ENCODE data around the gene SEC24D. TPM values are rescaled to one million over a fixed set of nuclear protein-coding genes. Genes with fewer than 3 reads are reported as not detected.

SEC24D gene
- total RNA-seq, 2 experiments from 2014 or later, result 28.5 to 33.0 TPM

DNA sequence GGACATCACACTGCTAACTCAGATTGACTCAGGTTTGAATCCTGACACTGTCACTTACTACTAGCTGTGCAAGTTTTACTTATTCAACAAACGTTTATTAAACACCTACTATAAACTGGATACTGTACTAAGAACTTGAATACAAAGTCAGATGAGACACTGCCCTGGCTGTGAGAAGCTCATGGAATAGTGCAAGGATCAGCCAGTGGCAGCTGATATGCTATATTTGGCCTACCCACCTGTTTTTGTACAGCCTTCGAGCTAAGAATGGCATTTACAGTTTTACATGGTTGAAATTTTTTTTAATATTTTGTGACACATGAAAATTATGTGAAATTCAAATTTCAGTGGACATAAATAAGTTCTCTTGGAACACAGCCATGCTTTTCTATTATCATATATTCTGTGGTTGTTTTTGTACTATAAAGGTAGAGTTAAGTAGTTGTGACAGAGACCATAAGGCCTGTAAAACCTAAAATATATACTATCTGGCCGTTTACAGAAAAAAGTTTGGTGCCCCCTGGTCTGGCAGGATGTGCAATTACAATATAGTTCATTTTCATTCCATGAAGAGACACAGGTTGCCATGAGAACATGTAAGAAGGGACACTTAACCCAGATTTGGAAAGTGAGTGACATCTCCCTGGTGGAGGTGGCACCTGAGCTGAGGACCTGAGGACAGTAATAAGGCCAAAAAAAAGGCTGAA lies 3.4 kb upstream of the SEC24D start:
- intact Hi-C loops (cut with DNase I, micrococcal nuclease), result loop anchor here (5.0 kb wide), 3 partner anchors 373 to 557 kb away; partner anchors contain the start of gene USP53 (in 1 of the 2)
- POLR2A ChIA-PET, result interaction anchor here (0.6 kb wide), 1 partner anchor 17 kb away, joined by 3 read pairs; no protein-coding TSS in a partner anchor
- DNase-seq (no peak), ATAC-seq (no peak)
- no peaks in the 10 kb centered on the region for H3K36me3 Mint-ChIP-seq (ENCODE audit: low read depth)
- peaks cover 23% of the 10 kb centered on the region for H3K4me1 Mint-ChIP-seq
- no peaks in the 10 kb centered on the region for H3K9me3 Mint-ChIP-seq (ENCODE audit: low read depth)
- H3K4me3 Mint-ChIP-seq, result no peak overlapping the region
- no peaks in the 10 kb centered on the region for H3K27me3 Mint-ChIP-seq
- no peak overlapping the region for H3K27ac Mint-ChIP-seq
- CTCF ChIA-PET, result interaction anchor here (1.6 to 3.7 kb wide), 2 partner anchors 15 to 25 kb away, joined by 6 to 11 read pairs; no protein-coding TSS in a partner anchor

DNA sequence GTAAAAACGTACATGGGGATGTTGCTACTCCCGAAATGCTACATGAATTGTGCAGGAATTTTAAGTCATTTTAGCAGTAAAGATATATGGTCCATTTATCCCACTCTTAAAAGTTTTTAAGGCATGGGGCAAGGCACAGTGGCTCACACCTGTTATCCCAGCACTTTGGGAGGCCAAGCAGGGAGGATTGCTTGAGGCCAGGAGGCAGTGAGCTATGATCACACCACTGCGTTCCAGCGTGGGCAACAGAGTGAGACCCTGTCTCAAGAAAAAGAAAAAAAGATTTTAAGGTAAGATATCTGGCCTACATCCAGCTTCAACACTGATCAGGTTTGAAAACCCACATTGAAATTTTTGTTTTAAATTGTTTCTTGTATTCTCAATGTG lies 1.2 kb upstream of the SEC24D start:
- Mint-ChIP-seq H3K27me3 (no peaks in the 10 kb centered on the region), H3K4me3 (peak overlapping the region; percentile 86), H3K36me3 (ENCODE audit: low read depth) (peaks cover 9% of the 10 kb centered on the region), H3K9me3 (ENCODE audit: low read depth) (no peaks in the 10 kb centered on the region), H3K27ac (no peak overlapping the region), H3K4me1 (peaks cover 28% of the 10 kb centered on the region)
- DNase-seq (no peak), ATAC-seq (no peak)
- ChIA-PET CTCF (interaction anchor here (0.8 to 3.7 kb wide), 3 partner anchors 16 to 28 kb away, joined by 3 to 11 read pairs (median 4); no protein-coding TSS in a partner anchor), POLR2A (no interaction called here)
- intact Hi-C loops (cut with DNase I, micrococcal nuclease), result loop anchor here (2.0 to 5.0 kb wide), 4 partner anchors 375 to 558 kb away; partner anchors contain the start of gene USP53 (in 1 of the 2)

DNA sequence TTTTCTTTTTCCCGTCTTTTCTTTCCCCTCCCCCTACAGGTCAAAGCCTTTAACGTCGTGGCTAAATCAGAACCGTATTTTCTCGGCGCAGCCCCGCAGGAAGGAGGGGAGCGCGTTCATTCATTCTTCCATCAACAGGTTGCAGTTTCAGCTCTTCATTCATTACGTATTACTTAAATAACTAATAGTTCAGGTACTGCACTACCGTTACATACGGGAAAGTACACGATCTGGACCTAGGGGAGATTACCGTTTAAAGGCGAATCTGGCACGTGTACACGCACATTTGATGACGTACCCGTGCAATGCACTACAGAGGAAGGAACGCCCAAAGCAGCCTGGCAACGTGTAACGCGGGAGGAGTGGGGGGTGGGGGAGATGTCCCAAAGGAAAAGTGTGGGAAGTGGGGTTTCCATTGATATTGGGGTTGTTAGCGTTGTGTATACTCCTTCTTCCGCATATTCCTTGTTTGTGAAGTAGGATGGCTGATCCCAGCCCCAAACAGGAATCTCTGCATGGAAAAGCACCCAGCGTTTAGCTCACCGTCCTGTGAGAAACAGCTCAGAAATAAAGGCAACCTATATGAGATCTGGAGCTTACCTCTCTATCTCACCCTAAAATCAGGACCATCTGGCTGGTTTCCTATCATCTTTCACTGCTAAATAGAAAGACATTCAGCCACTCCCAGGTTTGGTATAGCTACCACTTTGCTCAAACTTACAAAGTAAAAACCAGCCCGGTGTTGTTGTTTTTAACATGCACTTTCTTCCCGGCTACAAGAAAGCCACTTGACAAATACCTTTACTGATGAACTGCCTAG lies 585 bp upstream of the SEC24D start:
- ChIA-PET POLR2A (interaction anchor here (0.6 kb wide), 1 partner anchor 13 kb away, joined by 3 read pairs; no protein-coding TSS in a partner anchor), CTCF (interaction anchor here (0.8 to 3.7 kb wide), 2 partner anchors 16 to 28 kb away, joined by 4 to 11 read pairs; no protein-coding TSS in a partner anchor)
- intact Hi-C loops (cut with DNase I, micrococcal nuclease), result loop anchor here (1.0 to 5.0 kb wide), 7 partner anchors 14 to 618 kb away; partner anchors contain the start of genes METTL14 (in 1 of the 2) and USP53 (in 1 of the 2)
- peak overlapping the region; percentile 86 for H3K4me3 Mint-ChIP-seq
- peaks cover 22% of the 10 kb centered on the region for H3K4me1 Mint-ChIP-seq
- ATAC-seq, result peak; percentile 70
- peak overlapping the region; percentile 98 for H3K27ac Mint-ChIP-seq
- no peaks in the 10 kb centered on the region for H3K27me3 Mint-ChIP-seq
- H3K36me3 Mint-ChIP-seq (ENCODE audit: low read depth), result peaks cover 13% of the 10 kb centered on the region
- H3K9me3 Mint-ChIP-seq (ENCODE audit: low read depth), result no peaks in the 10 kb centered on the region
- DNase-seq, result peak; percentile 72

DNA sequence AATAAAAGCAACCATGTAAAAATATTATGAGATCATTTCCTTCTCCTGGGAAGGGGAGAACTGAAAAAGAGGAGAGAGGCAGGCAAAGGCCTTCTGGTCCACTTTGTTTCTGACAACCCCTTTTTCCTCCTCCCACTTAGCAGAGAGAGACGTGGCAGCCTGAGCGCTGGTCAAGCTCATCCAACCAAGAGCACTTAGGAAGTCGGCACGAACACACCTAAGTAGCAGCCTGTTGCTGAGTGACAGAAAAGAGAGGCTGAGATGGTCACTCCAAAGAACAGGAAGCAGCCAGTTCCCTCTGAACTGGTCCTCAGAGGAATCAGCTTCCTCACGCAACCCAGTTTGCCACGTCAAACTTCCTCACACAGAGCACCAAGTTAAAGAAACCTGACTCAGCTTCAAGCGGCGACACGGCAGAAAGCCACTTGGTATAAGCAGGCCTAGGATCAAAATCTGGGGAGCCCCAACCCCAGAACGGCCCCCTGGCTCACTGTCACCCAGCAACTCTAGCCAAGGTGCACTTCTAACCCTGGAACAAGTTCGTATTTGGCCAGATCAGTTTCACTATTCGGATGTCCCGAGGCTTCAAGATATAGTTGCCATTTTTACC lies 861 bp downstream of the SEC24D start:
- no peaks in the 10 kb centered on the region for H3K9me3 Mint-ChIP-seq (ENCODE audit: low read depth)
- CTCF ChIA-PET, result interaction anchor here (0.7 to 1.0 kb wide), 3 partner anchors 30 to 1679 kb away, joined by 3 read pairs; no protein-coding TSS in a partner anchor
- DNase-seq (peak; percentile 73), ATAC-seq (peak; percentile 54)
- H3K27ac Mint-ChIP-seq, result peak overlapping the region; percentile 86
- H3K27me3 Mint-ChIP-seq, result no peaks in the 10 kb centered on the region
- H3K4me1 Mint-ChIP-seq, result peaks cover 21% of the 10 kb centered on the region
- peak overlapping the region; percentile 86 for H3K4me3 Mint-ChIP-seq
- POLR2A ChIA-PET, result interaction anchor here (0.7 kb wide), 1 partner anchor 139 kb away, joined by 4 read pairs; no protein-coding TSS in a partner anchor
- H3K36me3 Mint-ChIP-seq (ENCODE audit: low read depth), result peaks cover 18% of the 10 kb centered on the region
- intact Hi-C loops (cut with DNase I, micrococcal nuclease), result loop anchor here (1.0 to 5.0 kb wide), 4 partner anchors 244 to 553 kb away; partner anchors contain the start of gene USP53 (in 1 of the 2)

DNA sequence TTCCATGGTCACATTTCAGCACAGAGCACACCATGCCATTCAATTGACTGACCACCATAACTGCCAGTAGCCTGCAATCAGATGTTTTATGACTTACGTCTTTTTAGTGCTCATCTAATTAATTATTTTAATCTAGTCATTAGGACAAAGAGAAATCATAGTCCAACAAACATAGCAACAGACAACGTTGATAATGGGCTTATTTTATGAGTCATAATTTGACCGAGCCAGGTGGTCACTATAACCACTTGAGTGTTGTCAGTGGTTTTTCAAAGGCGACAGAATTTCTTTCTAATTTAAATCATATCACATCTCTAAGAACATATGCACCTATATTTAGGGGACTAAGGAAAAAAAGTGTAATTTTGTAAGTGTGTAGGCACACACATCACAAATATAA lies 1.9 kb downstream of the SEC24D start:
- CTCF ChIA-PET, result no interaction called here
- POLR2A ChIA-PET, result no interaction called here

DNA sequence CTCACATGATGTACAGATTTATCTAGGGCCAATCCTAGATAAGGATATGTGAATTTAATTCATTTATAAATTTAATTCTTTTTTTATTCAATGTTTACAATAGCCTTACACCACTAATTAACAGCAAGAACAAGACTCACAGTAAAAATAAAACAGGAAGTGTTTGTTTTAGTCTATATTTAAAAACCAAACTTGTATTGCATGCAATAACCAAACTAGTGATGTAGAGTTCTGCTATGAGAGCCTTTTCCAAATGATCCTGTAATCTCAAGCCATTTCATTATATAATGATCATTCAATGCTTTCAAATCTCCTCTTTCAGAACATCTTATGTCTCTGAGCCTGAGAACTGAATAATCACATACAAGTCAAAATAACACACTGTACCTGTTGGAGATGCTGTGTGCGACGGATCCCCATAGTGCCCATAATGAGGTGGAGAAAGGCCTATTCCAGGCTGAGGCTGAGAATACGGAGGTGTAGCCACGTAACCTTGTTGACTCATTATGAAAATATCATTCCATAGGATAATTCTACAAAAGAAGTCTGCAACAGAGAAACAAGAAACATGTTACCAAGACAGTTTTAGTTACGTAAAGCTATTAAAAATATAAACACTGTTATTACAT lies 2.6 kb downstream of the SEC24D start:
- ChIA-PET CTCF (no interaction called here), POLR2A (no interaction called here)
- H3K36me3 Mint-ChIP-seq (ENCODE audit: low read depth), result peaks cover 28% of the 10 kb centered on the region
- no peaks in the 10 kb centered on the region for H3K9me3 Mint-ChIP-seq (ENCODE audit: low read depth)
- no peak overlapping the region for H3K27ac Mint-ChIP-seq
- ATAC-seq (no peak), DNase-seq (no peak)
- no peak overlapping the region for H3K4me3 Mint-ChIP-seq
- intact Hi-C loops (cut with DNase I, micrococcal nuclease), result no loop called here
- H3K4me1 Mint-ChIP-seq, result peaks cover 21% of the 10 kb centered on the region
- H3K27me3 Mint-ChIP-seq, result no peaks in the 10 kb centered on the region

More for the DNA sequence above, 1.9 kb downstream of the SEC24D start:
- peaks cover 23% of the 10 kb centered on the region for H3K36me3 Mint-ChIP-seq (ENCODE audit: low read depth)
- no peaks in the 10 kb centered on the region for H3K27me3 Mint-ChIP-seq
- ATAC-seq (no peak), DNase-seq (no peak)
- H3K4me3 Mint-ChIP-seq, result no peak overlapping the region
- H3K27ac Mint-ChIP-seq, result no peak overlapping the region
- intact Hi-C loops (cut with DNase I, micrococcal nuclease), result no loop called here
- H3K9me3 Mint-ChIP-seq (ENCODE audit: low read depth), result no peaks in the 10 kb centered on the region
- H3K4me1 Mint-ChIP-seq, result peaks cover 21% of the 10 kb centered on the region

DNA sequence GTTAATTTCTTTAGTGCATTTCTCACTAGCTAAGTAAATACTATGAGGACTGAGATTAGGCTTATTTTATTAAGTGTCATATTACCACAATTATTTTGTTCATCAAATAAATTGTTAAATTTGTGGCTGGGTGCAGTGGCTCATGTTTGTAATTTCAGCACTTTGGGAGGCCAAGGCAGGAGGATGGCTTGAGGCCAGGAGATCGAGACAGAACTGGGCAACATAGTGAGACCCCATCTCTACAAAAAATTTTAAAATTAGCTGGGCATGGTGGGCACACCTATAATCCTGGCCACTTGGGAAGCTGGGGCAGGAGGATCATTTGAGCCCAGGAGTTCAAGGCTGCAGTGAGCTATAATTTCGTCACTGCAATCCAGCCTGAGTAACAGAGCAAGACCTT lies 6.8 kb downstream of the SEC24D start:
- POLR2A ChIA-PET, result interaction anchor here (1.1 kb wide), 1 partner anchor 384 kb away, joined by 4 read pairs; the partner anchor contains the start of gene USP53
- no peak overlapping the region for H3K27ac Mint-ChIP-seq
- H3K9me3 Mint-ChIP-seq (ENCODE audit: low read depth), result no peaks in the 10 kb centered on the region
- CTCF ChIA-PET, result no interaction called here
- intact Hi-C loops (cut with DNase I, micrococcal nuclease), result no loop called here
- no peak for ATAC-seq
- no peak for DNase-seq
- no peak overlapping the region for H3K4me3 Mint-ChIP-seq
- H3K27me3 Mint-ChIP-seq, result no peaks in the 10 kb centered on the region
- H3K36me3 Mint-ChIP-seq (ENCODE audit: low read depth), result peaks cover 39% of the 10 kb centered on the region
- peaks cover 38% of the 10 kb centered on the region for H3K4me1 Mint-ChIP-seq

DNA sequence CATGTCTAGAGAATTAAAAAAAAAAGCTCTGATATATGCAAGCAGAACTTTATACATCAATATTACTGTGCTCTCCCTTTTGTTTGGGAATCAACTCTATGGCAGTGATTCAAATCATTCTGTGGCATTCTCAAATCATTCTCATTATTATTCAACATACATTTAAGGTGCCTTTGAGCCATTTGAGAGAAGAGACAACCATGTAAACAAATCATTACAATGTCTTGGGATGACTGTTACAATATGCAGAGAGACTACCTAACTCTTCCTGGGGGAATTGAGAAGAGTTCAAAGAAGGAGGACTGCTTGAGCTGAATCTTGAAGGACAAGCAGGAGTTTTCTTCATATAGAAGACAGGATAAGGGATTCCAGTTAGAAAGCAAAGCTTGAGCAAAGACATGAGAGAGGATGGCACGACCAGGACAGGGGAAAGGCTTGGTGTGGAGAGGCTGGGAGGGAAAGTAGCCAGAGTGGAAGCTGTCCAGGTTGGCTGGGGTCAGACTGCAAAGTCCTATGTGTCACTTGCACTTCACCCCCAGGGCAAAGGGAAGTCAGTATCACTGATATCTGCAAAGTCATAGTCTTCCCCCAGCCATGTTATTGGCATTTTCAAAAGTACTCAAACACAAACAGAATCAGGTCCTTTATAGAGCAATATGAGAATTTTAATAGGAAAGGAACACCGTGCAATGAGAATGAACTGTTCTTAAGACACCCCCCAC lies 9.0 kb downstream of the SEC24D start:
- ChIA-PET CTCF (no interaction called here), POLR2A (no interaction called here)
- peaks cover 39% of the 10 kb centered on the region for H3K36me3 Mint-ChIP-seq (ENCODE audit: low read depth)
- no peaks in the 10 kb centered on the region for H3K9me3 Mint-ChIP-seq (ENCODE audit: low read depth)
- intact Hi-C loops (cut with DNase I, micrococcal nuclease), result no loop called here
- peak overlapping the region; percentile 69 for H3K27ac Mint-ChIP-seq
- ATAC-seq, result peak; percentile 55
- no peak for DNase-seq
- no peak overlapping the region for H3K4me3 Mint-ChIP-seq
- no peaks in the 10 kb centered on the region for H3K27me3 Mint-ChIP-seq
- H3K4me1 Mint-ChIP-seq, result peaks cover 30% of the 10 kb centered on the region

DNA sequence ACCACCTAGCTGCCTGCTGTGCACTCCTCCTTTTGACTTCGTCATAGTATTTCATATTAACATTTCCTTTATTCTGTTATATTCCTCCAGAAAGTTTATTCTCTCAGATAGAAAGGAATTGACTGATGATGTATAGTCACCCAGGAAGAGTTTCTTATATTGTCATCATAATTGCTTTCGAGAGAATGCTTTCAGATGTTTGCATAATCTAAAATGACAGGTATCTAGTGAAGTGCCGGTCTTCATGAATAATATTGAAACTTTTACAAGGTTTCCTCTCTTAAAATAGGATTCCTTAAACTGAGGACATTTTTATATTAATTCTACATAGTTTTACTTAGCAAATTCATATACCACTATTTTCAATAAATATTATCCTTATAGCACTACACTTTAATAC lies 10.1 kb downstream of the SEC24D start:
- ATAC-seq (peak; percentile 58), DNase-seq (no peak)
- no peak overlapping the region for H3K4me3 Mint-ChIP-seq
- no peaks in the 10 kb centered on the region for H3K9me3 Mint-ChIP-seq (ENCODE audit: low read depth)
- peaks cover 30% of the 10 kb centered on the region for H3K4me1 Mint-ChIP-seq
- no peaks in the 10 kb centered on the region for H3K27me3 Mint-ChIP-seq
- no peak overlapping the region for H3K27ac Mint-ChIP-seq
- H3K36me3 Mint-ChIP-seq (ENCODE audit: low read depth), result peaks cover 38% of the 10 kb centered on the region
- ChIA-PET CTCF (no interaction called here), POLR2A (no interaction called here)
- intact Hi-C loops (cut with DNase I, micrococcal nuclease), result no loop called here

DNA sequence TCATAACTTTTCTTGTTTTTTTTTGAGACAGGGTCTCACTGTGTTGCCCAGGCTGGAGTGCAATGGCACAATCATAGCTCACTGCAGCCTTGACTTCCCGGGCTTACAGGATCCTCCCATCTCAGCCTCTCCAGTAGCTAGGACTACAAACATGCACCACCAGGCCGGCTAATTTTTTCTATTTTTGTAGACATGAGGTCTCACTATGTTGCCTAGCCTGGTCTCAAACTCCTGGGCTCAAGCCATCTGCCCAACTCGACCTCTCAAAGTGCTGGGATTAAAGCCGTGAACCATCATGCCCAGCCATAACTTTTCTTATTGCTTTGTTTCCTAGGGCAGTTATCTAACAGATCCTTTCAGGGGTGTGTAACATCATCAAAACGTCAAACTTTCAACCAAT lies 11.8 kb downstream of the SEC24D start:
- no peak overlapping the region for H3K27ac Mint-ChIP-seq
- H3K4me3 Mint-ChIP-seq, result no peak overlapping the region
- intact Hi-C loops (cut with DNase I, micrococcal nuclease), result no loop called here
- H3K4me1 Mint-ChIP-seq, result peaks cover 28% of the 10 kb centered on the region
- no peaks in the 10 kb centered on the region for H3K27me3 Mint-ChIP-seq
- no peaks in the 10 kb centered on the region for H3K9me3 Mint-ChIP-seq (ENCODE audit: low read depth)
- POLR2A ChIA-PET, result no interaction called here
- peaks cover 30% of the 10 kb centered on the region for H3K36me3 Mint-ChIP-seq (ENCODE audit: low read depth)
- no peak for ATAC-seq
- CTCF ChIA-PET, result interaction anchor here (0.7 to 1.6 kb wide), 3 partner anchors 37 to 75 kb away, joined by 3 to 6 read pairs (median 4); no protein-coding TSS in a partner anchor
- DNase-seq, result no peak
